GM18873 (cell line): ENCODE measurements around the gene KIAA0825.

ENCODE experiments used
- ATAC-seq: cut with Tn5 transposase; IDR thresholded peaks from one replicate; pipeline ENCODE4 v1.9.1; 2021; ENCODE audit warnings: mild to moderate bottlenecking, moderate library complexity, moderate number of reproducible peaks; ENCODE audit not compliant: unreplicated experiment, low FRiP score

The KIAA0825 gene, protein sequence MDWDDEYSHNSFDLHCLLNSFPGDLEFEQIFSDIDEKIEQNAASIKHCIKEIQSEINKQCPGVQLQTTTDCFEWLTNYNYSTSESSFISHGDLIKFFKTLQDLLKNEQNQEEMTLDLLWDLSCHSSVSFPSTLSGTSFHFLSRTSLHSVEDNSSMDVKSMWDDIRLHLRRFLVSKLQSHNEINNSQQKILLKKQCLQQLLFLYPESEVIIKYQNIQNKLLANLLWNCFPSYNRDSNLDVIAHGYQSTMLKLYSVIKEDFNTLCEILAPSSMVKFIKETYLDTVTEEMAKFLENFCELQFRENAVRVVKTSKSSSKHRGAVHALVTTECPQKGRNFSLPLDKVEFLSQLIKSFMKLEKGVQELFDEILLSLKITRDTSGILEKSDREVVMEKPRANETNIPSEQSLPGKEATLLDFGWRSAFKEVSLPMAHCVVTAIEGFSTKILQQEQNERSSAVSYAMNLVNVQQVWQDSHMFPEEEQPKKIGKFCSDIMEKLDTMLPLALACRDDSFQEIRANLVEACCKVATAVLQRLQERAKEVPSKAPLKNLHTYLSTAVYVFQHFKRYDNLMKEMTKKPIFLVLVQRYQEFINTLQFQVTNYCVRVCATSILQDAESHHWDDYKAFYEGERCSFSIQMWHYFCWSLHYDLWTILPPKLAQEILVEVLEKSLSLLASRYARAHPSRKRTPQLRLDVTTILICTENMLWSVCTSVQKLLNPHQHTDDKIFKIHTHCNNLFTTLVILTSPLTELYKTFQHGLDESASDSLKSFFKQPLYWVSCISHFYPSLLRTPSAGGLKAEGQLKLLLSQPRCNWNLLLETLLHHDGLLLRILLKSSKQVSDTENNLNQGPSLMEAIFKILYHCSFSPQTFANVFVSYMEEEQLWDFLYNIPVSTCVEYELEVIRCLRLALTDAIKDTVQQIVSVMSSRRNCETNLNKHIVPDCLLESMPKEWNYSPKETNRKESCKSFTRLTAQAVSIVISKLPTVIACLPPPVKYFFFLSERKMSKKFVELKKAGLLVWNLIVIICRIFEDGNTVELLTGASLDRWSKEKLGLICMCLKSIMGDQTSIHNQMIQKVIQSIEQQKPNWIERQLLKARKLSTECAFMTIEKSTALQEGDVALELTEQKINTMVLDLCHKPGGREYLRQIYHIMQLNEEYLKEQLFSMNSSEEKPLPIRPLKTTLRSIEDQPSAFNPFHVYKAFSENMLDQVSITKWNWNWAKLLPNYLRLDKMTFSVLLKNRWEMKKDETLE (N-terminal part only)

GRCh38 chr5:94618493-94619328, at the start of gene KIAA0825, which contains the start of gene SLF1:
KIAA0825 (minus strand) TSS chr5:94618604; CDS start chr5:94537126, 81,478 bp downstream.
SLF1 (plus strand) TSS chr5:94618669; CDS start chr5:94628811, 10,142 bp downstream.
- peak; percentile 97 for ATAC-seq

GRCh38 chr5:94667937-94668336, 49.5 kb upstream of the KIAA0825 start:
- ATAC-seq = no peak

DNA sequence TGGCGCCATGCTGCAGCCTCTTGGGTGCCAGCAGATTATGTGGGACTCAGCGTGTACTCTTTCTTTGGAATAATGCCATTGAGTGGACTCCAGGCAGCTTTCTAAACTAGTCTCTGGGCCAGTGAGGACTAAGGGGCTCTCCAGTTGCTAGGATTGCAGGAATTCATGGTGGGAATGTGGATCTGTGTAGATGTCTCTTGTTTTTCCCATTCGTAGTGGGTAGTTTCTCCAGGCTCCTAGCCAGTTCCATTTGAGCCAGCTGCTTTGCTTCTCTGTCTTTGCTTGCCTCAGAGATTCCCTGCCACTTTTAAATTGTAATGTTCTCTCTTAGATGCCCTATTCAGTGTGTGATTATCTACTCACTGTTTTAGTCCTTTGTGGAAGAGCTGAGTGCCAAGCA, 42.7 kb upstream of the KIAA0825 start:
- no peak for ATAC-seq

DNA sequence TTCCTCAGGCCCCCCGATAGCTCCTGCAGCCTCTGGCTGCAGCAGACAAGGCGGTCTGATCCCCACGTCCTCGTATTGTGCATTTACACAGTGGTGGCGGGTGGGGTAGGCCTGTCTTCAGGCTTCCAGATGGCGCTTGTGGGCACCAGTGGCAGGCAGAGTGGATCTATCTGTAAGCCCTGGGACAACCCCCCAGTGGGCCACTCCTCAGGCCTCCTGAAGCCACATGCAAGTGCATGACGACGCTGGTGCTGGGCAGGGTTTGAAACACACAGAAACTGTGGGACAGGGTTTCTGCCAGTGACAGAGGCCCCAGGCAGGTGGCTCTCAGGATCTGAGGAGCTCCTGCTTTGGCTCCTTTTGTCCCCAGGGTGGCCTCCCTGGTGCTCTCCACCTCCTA, 42.1 kb upstream of the KIAA0825 start:
- no peak for ATAC-seq

- ATAC-seq = no peak
These were observed 39.9 kb upstream of the KIAA0825 start for GRCh38 chr5:94658272-94658671.

- no peak for ATAC-seq
These were observed 31.5 kb upstream of the KIAA0825 start for GRCh38 chr5:94649874-94650273.

DNA sequence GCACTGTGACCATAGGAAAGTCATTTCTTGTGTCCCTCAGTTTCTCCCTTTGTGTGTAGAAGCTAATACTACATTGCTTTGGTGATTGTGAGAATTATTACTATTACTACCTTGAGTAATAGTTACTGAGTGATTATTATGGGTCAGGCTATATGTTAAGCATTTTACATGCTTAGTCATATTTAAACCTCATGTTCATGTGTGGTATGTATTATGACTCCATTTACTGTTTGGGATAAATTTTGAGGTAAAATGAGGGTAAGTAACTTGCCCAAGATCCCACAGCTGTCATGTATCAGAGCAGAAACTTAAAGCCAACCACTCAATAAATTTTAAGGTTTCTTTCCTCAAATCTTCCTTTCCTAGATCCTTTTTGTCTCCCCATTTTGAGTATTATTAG, 28.4 kb upstream of the KIAA0825 start:
- ATAC-seq = no peak

- no peak for ATAC-seq
These were observed 26.6 kb upstream of the KIAA0825 start for GRCh38 chr5:94645053-94645452.

- ATAC-seq = no peak
These were observed 21.8 kb upstream of the KIAA0825 start for GRCh38 chr5:94640176-94640575.

- ATAC-seq = peak; percentile 97
These were observed 13.6 kb upstream of the KIAA0825 start for GRCh38 chr5:94632024-94632423.

DNA sequence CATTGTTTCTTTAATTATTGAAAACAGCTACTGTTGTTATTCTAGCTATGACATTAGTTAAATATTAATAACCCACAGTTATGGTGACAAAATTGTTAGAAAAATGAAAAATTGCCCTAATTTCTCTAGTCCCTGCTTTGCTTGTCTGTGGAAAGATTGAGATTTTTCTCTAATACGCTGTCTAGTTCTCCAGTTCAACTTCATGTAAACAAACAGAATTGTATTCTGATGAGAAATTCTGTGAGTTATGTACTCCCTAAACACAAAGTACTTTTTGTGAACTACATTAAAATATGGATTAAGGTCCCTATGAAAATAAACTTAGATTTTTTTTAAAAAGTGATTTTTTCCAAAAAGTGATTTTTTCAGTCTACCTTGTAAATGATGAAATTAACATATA, 8.8 kb upstream of the KIAA0825 start:
- ATAC-seq = no peak

- ATAC-seq = no peak
These were observed 5.5 kb upstream of the KIAA0825 start for GRCh38 chr5:94623877-94624276.

GRCh38 chr5:94623011-94623410, 4.6 kb upstream of the KIAA0825 start:
- no peak for ATAC-seq

- no peak for ATAC-seq
These were observed 3.4 kb upstream of the KIAA0825 start for GRCh38 chr5:94621763-94622162.

GRCh38 chr5:94620256-94620655, 1.9 kb upstream of the KIAA0825 start:
- no peak for ATAC-seq

GRCh38 chr5:94618029-94618492, 343 bp downstream of the KIAA0825 start:
- ATAC-seq = no peak

GRCh38 chr5:94615862-94616261, 2.5 kb downstream of the KIAA0825 start:
- no peak for ATAC-seq

DNA sequence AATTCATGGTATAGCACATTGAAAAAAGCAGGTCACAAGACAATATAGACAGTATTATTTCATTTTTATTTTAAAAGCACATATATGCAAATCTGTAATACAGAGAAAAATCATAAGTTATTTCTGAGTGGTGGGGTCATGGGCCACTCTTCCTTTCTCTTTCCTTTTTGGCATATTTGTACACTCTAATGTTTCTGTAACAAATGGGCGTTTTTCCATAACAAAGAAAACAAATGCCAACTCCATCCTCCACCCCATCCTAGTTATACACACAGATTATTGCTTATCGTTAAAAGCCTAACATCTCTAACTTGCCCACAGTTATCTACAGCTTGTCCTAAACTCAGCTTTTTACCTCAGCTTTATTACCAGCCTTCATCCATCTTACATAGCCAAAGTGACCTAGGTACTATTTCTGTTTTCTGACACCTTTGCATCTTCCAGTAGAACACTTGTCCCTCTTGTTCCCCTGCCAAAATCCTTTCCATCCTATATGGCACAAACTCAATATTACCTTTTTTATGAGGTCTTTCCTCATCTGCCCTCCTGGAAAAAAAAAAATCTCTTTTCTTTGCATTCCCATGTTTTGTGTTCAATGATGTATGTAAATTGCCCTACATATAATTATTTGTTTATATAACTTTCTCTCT, 4.1 kb downstream of the KIAA0825 start:
- no peak for ATAC-seq

DNA sequence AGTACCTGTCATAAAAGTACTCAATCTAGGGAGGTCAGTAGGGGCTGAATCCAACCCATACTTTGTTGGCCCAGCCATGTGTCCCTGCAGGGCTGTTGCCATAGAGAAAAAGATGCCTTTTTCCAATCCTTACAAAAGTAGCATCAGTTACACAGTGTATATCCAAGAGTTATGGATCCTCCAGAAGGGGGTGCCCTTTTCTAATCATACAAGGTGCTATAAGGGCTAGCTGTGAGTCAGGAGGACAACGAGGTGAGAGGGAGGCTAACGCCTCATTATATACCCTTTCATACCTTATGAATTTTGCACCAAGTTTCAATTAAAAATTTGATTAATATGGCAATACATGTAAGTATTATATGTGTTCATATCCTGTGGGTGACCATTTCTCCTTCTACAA, 4.8 kb downstream of the KIAA0825 start:
- ATAC-seq = no peak
